GM23248 (cell line): ENCODE data around the gene GPC4. TPM values are rescaled to one million over a fixed set of nuclear protein-coding genes. Genes with fewer than 3 reads are reported as not detected.

Experiments
- DNase-seq: peaks from one replicate; pipeline ENCODE4 v3.0.0-alpha.2; 2015
- H2AFZ ChIP-seq: fragments of 200-600 bp; sonication (generic); 2 replicates; pipeline ENCODE4 v1.6.1; 2016; ENCODE audit warnings: antibody characterized with exemption
- H3F3A ChIP-seq: fragments of 200-600 bp; sonication (generic); 2 replicates; pipeline ENCODE4 v1.6.1; 2016; ENCODE audit warnings: mild to moderate bottlenecking, antibody characterized with exemption, mixed run types; ENCODE audit not compliant: insufficient read depth
- H3K27ac ChIP-seq: fragments of 200-600 bp; sonication (generic); 2 replicates; pipeline ENCODE4 v1.5.1; 2016; ENCODE audit warnings: mild to moderate bottlenecking
- H3K27me3 ChIP-seq: fragments of 200-600 bp; sonication (generic); replicated peaks from 2 replicates; pipeline ENCODE4 v1.6.1; 2016; ENCODE audit warnings: mild to moderate bottlenecking; ENCODE audit not compliant: insufficient read depth
- H3K36me3 ChIP-seq: fragments of 200-600 bp; sonication (generic); 2 replicates; pipeline ENCODE4 v1.6.1; 2016; ENCODE audit warnings: low read depth, mild to moderate bottlenecking
- H3K4me1 ChIP-seq: fragments of 200-600 bp; sonication (generic); 2 replicates; pipeline ENCODE4 v1.6.1; 2016; ENCODE audit warnings: mild to moderate bottlenecking; ENCODE audit not compliant: insufficient read depth
- H3K4me2 ChIP-seq: fragments of 200-600 bp; sonication (generic); one replicate; pipeline ENCODE4 v1.6.1; 2016; ENCODE audit warnings: mild to moderate bottlenecking; ENCODE audit not compliant: unreplicated experiment
- H3K4me3 ChIP-seq: fragments of 200-600 bp; sonication (generic); 2 replicates; pipeline ENCODE4 v1.5.1; 2016; ENCODE audit warnings: mild to moderate bottlenecking
- H3K79me2 ChIP-seq: fragments of 200-600 bp; sonication (generic); 2 replicates; pipeline ENCODE4 v1.6.1; 2016; ENCODE audit warnings: mild to moderate bottlenecking; ENCODE audit not compliant: insufficient read depth
- H3K9ac ChIP-seq: fragments of 200-600 bp; sonication (generic); 2 replicates; pipeline ENCODE4 v1.6.1; 2016; ENCODE audit warnings: mild to moderate bottlenecking
- H3K9me2 ChIP-seq: fragments of 200-600 bp; sonication (generic); 2 replicates; pipeline ENCODE4 v1.6.1; 2016; ENCODE audit warnings: mixed run types, mild to moderate bottlenecking, moderate library complexity; ENCODE audit not compliant: insufficient read depth
- H3K9me3 ChIP-seq: fragments of 200-600 bp; sonication (generic); one replicate; pipeline ENCODE4 v1.6.1; 2017; ENCODE audit warnings: low read depth
- H4K20me1 ChIP-seq: fragments of 200-600 bp; sonication (generic); 2 replicates; pipeline ENCODE4 v1.6.0; 2016; ENCODE audit not compliant: insufficient read depth
- EZH2 ChIP-seq: fragments of 200-600 bp; sonication (generic); IDR thresholded peaks from 2 replicates; pipeline ENCODE4 v1.6.1; 2018; ENCODE audit warnings: antibody characterized with exemption, mild to moderate bottlenecking; ENCODE audit not compliant: insufficient read depth, poor library complexity, severe bottlenecking
- EZH2phosphoT487 ChIP-seq: fragments of 200-600 bp; sonication (generic); IDR thresholded peaks from 2 replicates; pipeline ENCODE4 v1.6.1; 2018; ENCODE audit warnings: antibody characterized with exemption, moderate library complexity, mild to moderate bottlenecking, low read depth; ENCODE audit not compliant: insufficient read depth
- WGBS, 2 experiments: methylation state at CpG; one replicate each; pipeline ENCODE4 v1.1.6; 2015 to 2017; ENCODE audit warnings: low lambda C conversion rate in 2 of 2, low coverage in 1 of 2; ENCODE audit errors: missing lambda C conversion rate in 2 of 2; 5-methylcytosine and 5-hydroxymethylcytosine counted together
- in situ Hi-C: fragments of 300-500 bp; cut with MboI; formaldehyde crosslinking; loops from 2 replicates; pipeline ENCODE4 v1.15.0; 2020
- polyA plus RNA-seq: library from polyadenylated mRNA; unstranded; fragments of >200 nt; fragmentation: Nextera tagmentation; extraction: Ambion mirVana; gene quantifications from 2 replicates; pipeline ENCODE4 v1.2.1, GENCODE V29; 2016
- total RNA-seq: library from RNA; depleted of rRNA; stranded (reverse); fragments of >200 nt; shearing (Covaris generic); gene quantifications from 2 replicates; pipeline ENCODE4 v1.2.3, GENCODE V29; 2014

Gene GPC4
- total and polyA plus RNA-seq, 2 experiments from 2014 or later = 1.9 to 6.4 TPM

DNA sequence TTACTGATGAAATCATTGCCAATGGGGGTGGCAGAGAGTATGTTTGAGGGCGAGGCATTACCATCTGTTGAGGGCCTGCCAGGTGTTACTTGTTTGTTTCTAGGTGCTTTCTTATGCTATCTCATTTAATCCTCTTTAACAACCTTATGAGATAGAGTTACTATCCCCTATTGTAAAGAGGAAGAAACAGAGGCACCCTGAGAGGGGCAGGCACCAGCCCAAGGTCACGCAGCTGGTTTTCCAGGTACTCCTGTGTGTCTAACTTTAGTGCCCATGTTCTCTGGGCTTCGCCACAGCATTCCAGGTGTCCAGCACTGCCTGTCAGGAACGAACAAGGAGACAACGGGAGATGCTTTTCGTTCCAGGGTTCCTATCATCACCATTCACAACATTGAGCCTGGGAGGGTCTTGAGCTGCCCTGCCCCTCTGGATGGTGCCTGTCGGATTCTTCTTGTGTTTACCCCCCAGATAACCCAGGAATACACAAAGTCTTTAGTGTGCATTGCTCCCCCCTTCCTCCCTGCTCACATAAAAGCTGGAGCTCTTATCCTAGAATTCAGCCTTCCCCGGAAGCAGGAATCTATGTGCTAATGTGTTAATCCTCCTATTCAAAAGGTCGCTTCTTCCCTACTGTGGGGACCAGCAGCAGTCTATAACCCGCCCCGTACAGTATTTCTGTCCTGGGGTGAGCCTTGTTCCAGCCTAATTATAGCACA lies 24.9 kb upstream of the GPC4 start:
- Histone ChIP-seq H3K9ac (no peak overlapping the region), H3K4me3 (no peak overlapping the region), H3K27ac (no peak overlapping the region), H3K4me2 (no peak overlapping the region), H4K20me1 (no peaks in the 10 kb centered on the region), H3K4me1 (no peaks in the 10 kb centered on the region), H3K9me2 (no peaks in the 10 kb centered on the region), H3K79me2 (no peaks in the 10 kb centered on the region), H3K36me3 (no peaks in the 10 kb centered on the region), H3K27me3 (no peaks in the 10 kb centered on the region), H3F3A (no peaks in the 10 kb centered on the region), H3K9me3 (no peaks in the 10 kb centered on the region), H2AFZ (no peak overlapping the region)
- no peak for DNase-seq
- 65 to 73% methylated on average over 6 to 11 of the region's 11 CpGs for WGBS, 2 experiments
- in situ Hi-C loops = no loop called here
- TF ChIP-seq EZH2 (no peak), EZH2phosphoT487 (no peak)

DNA sequence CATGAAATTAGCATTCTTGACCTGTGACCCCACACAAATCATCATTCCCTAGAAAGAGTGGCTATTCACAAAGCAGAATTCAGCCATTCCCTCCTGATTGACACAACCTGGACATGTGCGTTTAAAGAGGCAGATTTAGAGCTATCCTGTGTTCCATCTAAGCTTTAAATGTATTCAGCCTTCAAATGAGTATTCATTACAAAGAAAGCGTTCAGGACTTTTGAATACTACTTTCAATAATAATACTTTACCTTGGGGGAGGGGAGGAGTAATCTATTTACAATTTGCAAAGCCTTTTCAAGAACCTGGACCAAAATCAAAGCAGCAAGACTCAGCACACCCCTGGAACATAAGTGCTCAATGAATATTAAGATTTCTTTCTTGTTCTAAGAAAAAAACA lies 22.5 kb upstream of the GPC4 start:
- Histone ChIP-seq H3F3A (no peaks in the 10 kb centered on the region), H3K4me2 (no peak overlapping the region), H3K9ac (no peak overlapping the region), H3K9me3 (no peaks in the 10 kb centered on the region), H3K9me2 (no peaks in the 10 kb centered on the region), H3K27me3 (no peaks in the 10 kb centered on the region), H3K4me3 (no peak overlapping the region), H3K4me1 (no peaks in the 10 kb centered on the region), H3K27ac (no peak overlapping the region), H2AFZ (no peak overlapping the region), H3K36me3 (no peaks in the 10 kb centered on the region), H4K20me1 (no peaks in the 10 kb centered on the region), H3K79me2 (no peaks in the 10 kb centered on the region)
- TF ChIP-seq EZH2 (no peak), EZH2phosphoT487 (no peak)
- WGBS, 2 experiments = 75 to 84% methylated on average over 2 of the region's 2 CpGs
- in situ Hi-C loops = no loop called here
- no peak for DNase-seq

DNA sequence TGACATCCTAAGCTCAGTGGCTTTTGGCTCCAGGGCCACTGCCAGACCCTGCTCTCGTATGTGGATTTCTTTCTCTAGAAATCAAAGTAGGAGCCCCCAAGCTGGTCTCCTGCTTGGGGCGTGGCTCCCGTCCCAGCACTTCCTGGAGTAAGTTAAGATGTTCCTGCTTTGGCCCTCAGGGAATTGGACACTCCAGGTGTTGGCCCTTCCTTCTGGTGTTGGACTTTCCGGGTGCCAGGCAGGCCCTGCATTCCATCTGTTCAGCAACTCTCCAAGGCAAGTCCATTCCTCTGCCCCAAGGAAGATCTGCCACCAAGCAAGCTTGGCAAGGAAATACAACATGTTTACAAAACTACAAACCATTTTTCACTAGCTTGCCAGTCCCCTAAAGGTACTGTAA lies 22.1 kb upstream of the GPC4 start:
- Histone ChIP-seq H3K9me2 (no peaks in the 10 kb centered on the region), H3K9ac (no peak overlapping the region), H3K27ac (no peak overlapping the region), H3K9me3 (no peaks in the 10 kb centered on the region), H3F3A (no peaks in the 10 kb centered on the region), H2AFZ (no peak overlapping the region), H3K36me3 (no peaks in the 10 kb centered on the region), H3K79me2 (no peaks in the 10 kb centered on the region), H3K4me3 (no peak overlapping the region), H3K4me1 (no peaks in the 10 kb centered on the region), H3K4me2 (no peak overlapping the region), H4K20me1 (no peaks in the 10 kb centered on the region), H3K27me3 (no peaks in the 10 kb centered on the region)
- TF ChIP-seq EZH2 (no peak), EZH2phosphoT487 (no peak)
- 69 to 95% methylated on average over 2 to 4 of the region's 4 CpGs for WGBS, 2 experiments
- in situ Hi-C loops = no loop called here
- DNase-seq = no peak

DNA sequence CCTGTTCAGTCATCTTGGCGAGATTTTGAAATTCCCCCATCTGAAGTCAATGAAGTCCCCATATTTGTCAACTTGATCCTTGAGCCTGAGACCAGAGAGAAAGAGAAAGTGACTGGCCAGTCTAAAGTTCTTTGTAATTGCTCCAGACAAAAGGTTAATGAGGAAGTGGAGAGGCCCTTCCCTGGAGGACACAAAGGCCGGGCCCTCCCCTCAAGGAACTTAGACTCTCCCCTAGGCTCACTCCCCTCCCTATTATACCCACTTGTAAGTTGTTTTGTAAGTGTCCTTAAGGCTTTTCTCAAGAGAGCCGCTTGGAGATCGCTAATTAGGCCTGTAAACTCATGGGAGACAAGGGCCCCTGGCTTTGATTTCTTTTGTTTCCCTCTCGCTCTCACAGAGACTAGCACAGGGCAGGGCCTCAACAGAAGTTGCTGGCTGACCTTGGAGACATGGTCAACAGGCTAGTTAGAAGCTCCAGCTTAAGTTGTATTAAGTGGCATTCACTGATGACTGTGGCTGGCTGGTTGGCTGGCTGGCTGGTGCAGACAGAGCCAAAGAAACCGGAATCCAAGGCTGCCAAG lies 20.3 kb upstream of the GPC4 start:
- no peak overlapping the region for H2AFZ ChIP-seq
- no peaks in the 10 kb centered on the region for H3K27me3 ChIP-seq
- no peak overlapping the region for H3K9ac ChIP-seq
- H3K36me3 ChIP-seq = no peaks in the 10 kb centered on the region
- TF ChIP-seq EZH2 (no peak), EZH2phosphoT487 (no peak)
- H3F3A ChIP-seq = no peaks in the 10 kb centered on the region
- WGBS, 2 experiments = 64 to 73% methylated on average over 5 to 6 of the region's 6 CpGs
- no peak overlapping the region for H3K4me2 ChIP-seq
- H4K20me1 ChIP-seq = no peaks in the 10 kb centered on the region
- H3K4me3 ChIP-seq = no peak overlapping the region
- H3K79me2 ChIP-seq = no peaks in the 10 kb centered on the region
- no peak for DNase-seq
- no peaks in the 10 kb centered on the region for H3K9me2 ChIP-seq
- no peak overlapping the region for H3K27ac ChIP-seq
- H3K9me3 ChIP-seq = no peaks in the 10 kb centered on the region
- H3K4me1 ChIP-seq = no peaks in the 10 kb centered on the region
- in situ Hi-C loops = no loop called here
